ENCODE data around the gene PRRT4. TPM values are rescaled to one million over a fixed set of nuclear protein-coding genes. Genes with fewer than 3 reads are reported as not detected.

The PRRT4 gene
- total and polyA plus RNA-seq, 5 experiments from 2014 or later, result 0.07 to 0.96 (median 0.34) TPM

DNA sequence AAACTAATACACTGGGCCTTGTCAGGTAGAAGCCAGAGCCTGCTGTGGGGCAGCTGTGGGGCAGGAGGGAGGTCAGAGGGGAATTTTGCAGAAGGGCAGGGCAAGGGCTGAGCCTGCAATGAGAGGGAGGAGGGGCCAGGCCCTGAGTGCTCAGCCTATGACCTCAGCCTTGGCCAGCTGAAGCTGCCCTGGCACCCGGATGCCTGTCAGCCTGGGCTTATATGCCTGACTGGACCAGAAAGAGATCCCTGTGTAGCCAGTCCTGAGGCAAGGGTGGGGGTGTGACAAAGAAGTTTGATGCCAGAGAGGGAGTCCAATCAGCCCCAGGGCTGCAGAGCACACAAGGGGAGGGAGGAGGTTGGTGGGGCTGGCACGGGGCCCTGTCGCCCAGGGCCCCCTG lies 22.3 kb upstream of the PRRT4 start:
- DNase-seq (no peak), ATAC-seq (no peak)
- H3K4me1 Mint-ChIP-seq, result peaks cover 2 to 5% (median 4%) of the 10 kb centered on the region in 4 donors
- peaks cover 0 to 1% (median 0%) of the 10 kb centered on the region in 5 donors for H3K27me3 Mint-ChIP-seq
- peak overlapping the region in 1 of 10 donors; percentile 28 for H3K27ac Mint-ChIP-seq
- no peak overlapping the region for H3K4me3 Mint-ChIP-seq
- POLR2A ChIA-PET, result no interaction called here
- H3K36me3 Mint-ChIP-seq, result no peaks in the 10 kb centered on the region
- H3K9me3 Mint-ChIP-seq, result peaks cover 0 to 3% (median 0%) of the 10 kb centered on the region in 9 donors

DNA sequence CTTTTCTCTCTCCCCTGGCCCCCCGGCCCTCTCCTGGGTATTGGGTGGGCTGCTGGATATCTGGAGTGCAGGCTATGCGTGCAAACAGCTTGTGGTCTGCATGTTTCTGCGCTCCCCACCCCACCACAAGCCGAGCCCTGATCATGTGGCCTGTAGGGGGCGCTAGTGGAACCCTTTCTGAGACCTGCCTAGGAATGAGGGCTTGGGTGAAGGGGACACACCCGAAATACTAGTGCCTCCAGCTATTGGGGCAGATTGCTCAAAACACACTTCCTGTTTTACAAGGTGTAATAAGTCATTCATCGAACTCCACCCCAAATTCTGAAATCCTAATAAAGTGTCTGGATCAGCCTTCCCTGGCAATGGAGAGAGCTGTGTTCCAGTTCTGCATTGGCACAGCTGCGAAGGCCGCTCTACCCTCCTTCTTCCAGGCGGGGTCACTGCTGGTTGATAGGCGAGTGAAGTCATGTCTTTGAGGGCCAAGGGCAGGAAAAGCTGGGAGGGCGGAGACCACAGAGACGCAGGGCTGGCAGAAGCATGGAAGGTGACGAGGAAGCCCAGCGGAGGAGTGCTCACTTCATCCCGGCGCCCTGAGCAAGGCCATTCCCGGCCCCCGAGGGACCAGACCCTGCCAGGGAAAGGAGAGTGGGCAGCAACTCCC lies 19.8 kb upstream of the PRRT4 start:
- peaks cover 0 to 3% (median 0%) of the 10 kb centered on the region in 9 donors for H3K9me3 Mint-ChIP-seq
- POLR2A ChIA-PET, result no interaction called here
- H3K27me3 Mint-ChIP-seq, result peaks cover 0 to 1% (median 0%) of the 10 kb centered on the region in 5 donors
- peak in 2 of 10 donors; percentile 10 to 16 for DNase-seq
- peaks cover 0 to 2% (median 0%) of the 10 kb centered on the region in 4 donors for H3K4me1 Mint-ChIP-seq
- ATAC-seq, result peak in 1 of 2 donors; percentile 39
- no peaks in the 10 kb centered on the region for H3K36me3 Mint-ChIP-seq
- no peak overlapping the region for H3K27ac Mint-ChIP-seq
- H3K4me3 Mint-ChIP-seq, result no peak overlapping the region

- POLR2A ChIA-PET, result no interaction called here
- Mint-ChIP-seq H3K27me3 (peaks cover 0 to 2% (median 0%) of the 10 kb centered on the region in 5 donors), H3K4me3 (no peak overlapping the region), H3K9me3 (no peaks in the 10 kb centered on the region), H3K4me1 (peaks cover 0 to 2% (median 0%) of the 10 kb centered on the region in 4 donors), H3K27ac (no peak overlapping the region), H3K36me3 (no peaks in the 10 kb centered on the region)
- ATAC-seq, result no peak
- no peak for DNase-seq
These were observed 19.1 kb upstream of the PRRT4 start for GRCh38 chr7:128380483-128381106.

DNA sequence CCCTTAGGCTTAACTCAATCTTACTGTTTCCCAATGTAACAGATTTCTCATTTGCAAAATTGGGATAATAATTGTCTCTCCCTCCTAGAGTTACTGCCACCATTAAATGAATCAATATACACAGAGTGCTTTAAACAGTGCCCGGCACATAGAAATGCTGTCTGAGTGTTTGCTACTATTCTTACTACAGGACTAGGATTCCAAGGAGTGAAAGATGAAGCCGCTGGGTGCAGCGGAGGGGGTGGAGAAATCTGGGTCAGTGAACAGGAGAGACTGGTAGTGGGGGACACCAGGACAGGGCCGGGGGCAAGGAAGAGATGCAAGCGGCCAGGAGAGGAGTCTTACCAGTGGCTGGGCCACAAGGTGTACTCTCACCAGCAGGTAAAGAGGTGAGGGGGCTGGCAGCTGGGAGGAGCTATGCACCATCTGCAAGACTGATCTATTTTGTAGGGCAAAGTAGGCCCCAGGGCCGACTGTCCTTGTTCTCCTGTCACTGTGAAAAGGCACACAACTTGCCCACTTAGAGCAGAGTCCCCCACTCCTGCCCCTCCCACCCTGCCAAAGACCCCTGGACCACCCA lies 18.5 kb upstream of the PRRT4 start:
- ATAC-seq (no peak), DNase-seq (no peak)
- no peaks in the 10 kb centered on the region for H3K36me3 Mint-ChIP-seq
- H3K9me3 Mint-ChIP-seq, result no peaks in the 10 kb centered on the region
- H3K4me1 Mint-ChIP-seq, result peaks cover 0 to 2% (median 0%) of the 10 kb centered on the region in 4 donors
- POLR2A ChIA-PET, result no interaction called here
- peaks cover 0 to 2% (median 0%) of the 10 kb centered on the region in 5 donors for H3K27me3 Mint-ChIP-seq
- no peak overlapping the region for H3K27ac Mint-ChIP-seq
- no peak overlapping the region for H3K4me3 Mint-ChIP-seq

DNA sequence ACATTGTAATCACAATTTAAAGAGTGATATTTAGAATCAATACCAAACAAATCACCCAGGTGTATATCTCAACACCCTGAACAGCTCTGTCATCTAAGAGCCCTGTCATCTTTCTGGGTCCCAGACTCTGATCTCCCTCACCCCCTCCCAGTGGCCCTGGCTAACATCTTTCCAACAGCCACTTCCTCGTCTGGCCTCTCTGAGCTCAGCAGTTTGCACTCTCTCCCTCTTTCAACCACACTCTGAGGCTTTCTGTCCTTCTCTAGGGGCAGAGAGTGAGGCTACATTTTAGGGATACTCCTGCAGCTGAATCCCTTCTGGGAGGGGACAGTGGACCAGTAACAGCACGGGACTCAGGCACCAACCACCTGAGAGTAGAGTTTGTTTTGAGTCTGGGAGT lies 17.1 kb upstream of the PRRT4 start:
- Mint-ChIP-seq H3K36me3 (no peaks in the 10 kb centered on the region), H3K27ac (peak overlapping the region in 1 of 10 donors; percentile 65), H3K4me3 (no peak overlapping the region), H3K9me3 (peaks cover 0 to 3% (median 0%) of the 10 kb centered on the region in 9 donors), H3K27me3 (peaks cover 0 to 4% (median 2%) of the 10 kb centered on the region in 5 donors), H3K4me1 (peaks cover 0 to 2% (median 0%) of the 10 kb centered on the region in 4 donors)
- DNase-seq (no peak), ATAC-seq (no peak)
- POLR2A ChIA-PET, result no interaction called here

- H3K4me3 Mint-ChIP-seq, result no peak overlapping the region
- peaks cover 0 to 7% (median 2%) of the 10 kb centered on the region in 5 donors for H3K27me3 Mint-ChIP-seq
- H3K27ac Mint-ChIP-seq, result no peak overlapping the region
- no peaks in the 10 kb centered on the region for H3K36me3 Mint-ChIP-seq
- H3K9me3 Mint-ChIP-seq, result peaks cover 0 to 3% (median 0%) of the 10 kb centered on the region in 9 donors
- ATAC-seq (no peak), DNase-seq (no peak)
- POLR2A ChIA-PET, result no interaction called here
- peaks cover 0 to 1% (median 0%) of the 10 kb centered on the region in 4 donors for H3K4me1 Mint-ChIP-seq
These were observed 14.6 kb upstream of the PRRT4 start for GRCh38 chr7:128376077-128376476.

- Mint-ChIP-seq H3K27me3 (peaks cover 0 to 11% (median 9%) of the 10 kb centered on the region in 5 donors), H3K36me3 (no peaks in the 10 kb centered on the region), H3K4me3 (no peak overlapping the region), H3K9me3 (peaks cover 0 to 3% (median 0%) of the 10 kb centered on the region in 9 donors), H3K27ac (no peak overlapping the region), H3K4me1 (no peaks in the 10 kb centered on the region)
- ATAC-seq (no peak), DNase-seq (no peak)
- POLR2A ChIA-PET, result interaction anchor here (1.5 kb wide), 1 partner anchor 21 kb away, joined by 4 read pairs; no protein-coding TSS in a partner anchor
These were observed 12.6 kb upstream of the PRRT4 start for GRCh38 chr7:128374041-128374440.

DNA sequence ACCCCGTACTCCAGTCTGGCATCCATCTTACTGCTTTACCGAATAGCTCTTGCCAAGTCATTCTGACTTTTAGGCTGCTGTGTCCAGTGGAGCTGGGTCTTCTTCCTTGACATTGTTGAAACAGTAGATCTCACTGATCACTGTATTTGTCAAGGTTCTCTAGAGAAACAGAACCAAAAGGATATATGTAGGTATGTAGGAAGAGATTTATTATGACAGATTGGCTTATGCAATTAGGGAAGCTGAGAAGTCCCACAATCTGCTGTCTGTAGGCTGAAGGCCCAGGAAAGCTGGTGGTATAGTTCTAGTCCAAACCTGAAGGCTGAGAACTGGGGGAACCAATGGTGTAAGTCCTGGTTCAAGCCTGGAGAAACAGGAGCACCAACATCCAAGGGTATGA lies 12.1 kb upstream of the PRRT4 start:
- Mint-ChIP-seq H3K4me1 (no peaks in the 10 kb centered on the region), H3K36me3 (no peaks in the 10 kb centered on the region), H3K9me3 (peaks cover 0 to 3% (median 0%) of the 10 kb centered on the region in 9 donors), H3K27me3 (peaks cover 1 to 11% (median 9%) of the 10 kb centered on the region in 5 donors), H3K4me3 (no peak overlapping the region), H3K27ac (no peak overlapping the region)
- POLR2A ChIA-PET, result no interaction called here
- no peak for DNase-seq
- no peak for ATAC-seq

DNA sequence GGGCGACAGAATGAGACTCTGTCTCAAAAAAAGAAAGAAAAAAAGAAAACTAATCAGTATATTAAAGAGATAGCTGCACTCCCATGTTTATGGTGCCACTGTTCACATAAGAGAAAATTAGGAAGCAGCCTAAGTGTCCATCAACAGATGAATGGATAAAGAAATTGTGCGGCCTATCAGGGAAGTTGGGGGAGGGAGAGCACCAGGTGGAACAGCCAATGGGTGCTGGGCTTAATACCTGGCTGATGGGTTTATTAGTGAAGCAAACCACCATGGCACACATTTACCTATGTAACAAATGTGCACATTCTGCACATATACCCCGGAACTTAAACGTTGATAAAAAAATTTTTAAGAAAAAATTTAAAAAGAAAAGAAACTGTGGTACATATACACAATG lies 9.0 kb upstream of the PRRT4 start:
- POLR2A ChIA-PET, result no interaction called here
- ATAC-seq (no peak), DNase-seq (no peak)
- Mint-ChIP-seq H3K9me3 (peaks cover 0 to 3% (median 0%) of the 10 kb centered on the region in 9 donors), H3K4me1 (no peaks in the 10 kb centered on the region), H3K27ac (no peak overlapping the region), H3K36me3 (no peaks in the 10 kb centered on the region), H3K27me3 (peaks cover 13 to 29% (median 21%) of the 10 kb centered on the region in 5 donors), H3K4me3 (no peak overlapping the region)

DNA sequence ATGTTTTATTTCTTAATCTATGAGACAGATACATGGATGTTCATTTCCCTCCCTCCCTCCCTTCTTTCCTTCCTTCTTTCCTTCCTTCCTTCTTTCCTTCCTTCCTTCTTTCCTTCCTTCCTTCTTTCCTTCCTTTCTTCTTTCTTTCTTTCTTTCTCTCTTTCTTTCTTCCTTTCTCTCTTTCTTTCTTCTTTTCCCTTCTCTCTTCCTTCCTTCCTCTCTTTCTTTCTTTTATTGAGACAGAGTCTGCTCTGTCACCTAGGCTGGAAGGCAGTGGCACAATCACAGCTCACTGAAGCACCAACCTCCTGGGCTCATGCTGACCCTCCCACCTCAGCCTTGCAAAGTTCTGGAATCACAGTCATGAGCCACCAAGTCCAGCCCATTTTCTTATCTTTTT lies 5.5 kb upstream of the PRRT4 start:
- Mint-ChIP-seq H3K4me3 (no peak overlapping the region), H3K4me1 (peaks cover 4 to 7% (median 6%) of the 10 kb centered on the region in 4 donors), H3K9me3 (no peaks in the 10 kb centered on the region), H3K36me3 (no peaks in the 10 kb centered on the region), H3K27me3 (peaks cover 28 to 64% (median 48%) of the 10 kb centered on the region in 5 donors), H3K27ac (peak overlapping the region in 1 of 10 donors; percentile 33)
- DNase-seq (no peak), ATAC-seq (no peak)
- POLR2A ChIA-PET, result interaction anchor here (1.4 kb wide), 1 partner anchor 9 kb away, joined by 4 read pairs; no protein-coding TSS in a partner anchor

GRCh38 chr7:128366300-128366699 lies 4.8 kb upstream of the PRRT4 start:
- H3K4me3 Mint-ChIP-seq, result no peak overlapping the region
- ATAC-seq, result no peak
- POLR2A ChIA-PET, result interaction anchor here (1.4 kb wide), 1 partner anchor 8 kb away, joined by 4 read pairs; no protein-coding TSS in a partner anchor

DNA sequence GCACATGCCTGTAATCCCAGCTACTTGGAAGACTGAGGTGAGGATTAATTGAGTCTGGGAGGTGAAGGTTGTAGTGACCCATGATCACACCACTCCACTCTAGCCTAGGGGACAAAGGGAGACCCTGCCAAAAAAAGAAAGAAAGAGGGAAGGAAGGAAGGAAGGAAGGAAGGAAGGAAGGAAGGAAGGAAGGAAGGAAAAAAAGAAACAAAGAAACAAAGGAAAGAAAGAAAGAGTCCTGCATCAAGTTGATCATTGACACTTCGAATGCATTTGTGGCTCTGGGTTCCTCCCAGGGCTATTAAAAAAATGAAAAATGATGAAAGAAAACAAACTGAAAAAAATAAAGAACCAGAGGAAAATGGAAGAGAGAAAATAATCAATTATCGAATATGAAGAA lies 3.9 kb upstream of the PRRT4 start:
- Mint-ChIP-seq H3K4me1 (peaks cover 13 to 23% (median 16%) of the 10 kb centered on the region in 4 donors), H3K27ac (no peak overlapping the region), H3K9me3 (no peaks in the 10 kb centered on the region), H3K27me3 (peaks cover 31 to 60% (median 53%) of the 10 kb centered on the region in 5 donors), H3K4me3 (no peak overlapping the region), H3K36me3 (no peaks in the 10 kb centered on the region)
- DNase-seq (no peak), ATAC-seq (no peak)
- POLR2A ChIA-PET, result interaction anchor here (0.6 to 1.4 kb wide), 2 partner anchors 7 to 15 kb away, joined by 3 to 4 read pairs; no protein-coding TSS in a partner anchor

More at GRCh38 chr7:128366300-128366699, 4.8 kb upstream of the PRRT4 start:
- no peak for DNase-seq
- Mint-ChIP-seq H3K27me3 (peaks cover 32 to 68% (median 52%) of the 10 kb centered on the region in 5 donors), H3K27ac (no peak overlapping the region), H3K9me3 (no peaks in the 10 kb centered on the region), H3K36me3 (no peaks in the 10 kb centered on the region), H3K4me1 (peaks cover 7 to 14% (median 9%) of the 10 kb centered on the region in 4 donors)

All from naive thymus-derived CD8-positive, alpha-beta T cell (primary cell).